Neural cell (in vitro differentiated cells): ENCODE measurements around the gene TRMT6. TPM values are rescaled to one million over a fixed set of nuclear protein-coding genes. Genes with fewer than 3 reads are reported as not detected.

Experiments
- H2AFZ ChIP-seq: fragments of 200-600, 300-800 bp; sonication (generic), shearing (Covaris generic); 2 replicates; pipeline ENCODE4 v1.6.0; 2014; ENCODE audit warnings: low read depth, mild to moderate bottlenecking, antibody characterized with exemption, low read length, moderate library complexity
- H3F3A ChIP-seq: fragments of 200-600 bp; shearing (Covaris generic); 2 replicates; pipeline ENCODE4 v1.6.1; 2016; ENCODE audit warnings: mild to moderate bottlenecking, moderate library complexity, mixed read lengths, antibody characterized with exemption, low read length; ENCODE audit not compliant: insufficient read depth, poor library complexity, severe bottlenecking
- H3K27ac ChIP-seq: fragments of 200-600, 300-800 bp; sonication (generic), shearing (Covaris generic); 2 replicates; pipeline ENCODE4 v1.5.1; 2014; ENCODE audit warnings: mild to moderate bottlenecking, low read length, moderate library complexity
- H3K27me3 ChIP-seq: fragments of 300-800, 200-600 bp; sonication (generic), shearing (Covaris generic); 2 replicates; pipeline ENCODE4 v1.6.0; 2014; ENCODE audit warnings: mild to moderate bottlenecking, low read depth, low read length, moderate library complexity; ENCODE audit not compliant: insufficient read depth
- H3K36me3 ChIP-seq: fragments of 300-800, 200-600 bp; sonication (generic), shearing (Covaris generic); 2 replicates; pipeline ENCODE4 v1.5.1; 2014; ENCODE audit warnings: mild to moderate bottlenecking, antibody characterized with exemption, low read length, moderate library complexity; ENCODE audit not compliant: insufficient read depth
- H3K4me2 ChIP-seq: fragments of 300-800, 200-600 bp; sonication (generic), shearing (Covaris generic); 2 replicates; pipeline ENCODE4 v1.6.0; 2014; ENCODE audit warnings: mild to moderate bottlenecking, low read length
- H3K4me3 ChIP-seq: fragments of 300-800, 200-600 bp; sonication (generic), shearing (Covaris generic); 2 replicates; pipeline ENCODE4 v1.5.1; 2014; ENCODE audit warnings: mild to moderate bottlenecking, low read length, moderate library complexity
- H3K79me2 ChIP-seq: fragments of 200-600 bp; shearing (Covaris generic); replicated peaks from 2 replicates; pipeline ENCODE4 v1.6.0; 2014; ENCODE audit warnings: mild to moderate bottlenecking, low read length, moderate library complexity; ENCODE audit not compliant: insufficient read depth
- H3K9ac ChIP-seq: fragments of 300-800, 200-600 bp; sonication (generic), shearing (Covaris generic); 2 replicates; pipeline ENCODE4 v1.6.1; 2016; ENCODE audit warnings: mild to moderate bottlenecking, low read length, mixed read lengths
- H3K9me2 ChIP-seq: fragments of 200-600 bp; shearing (Covaris generic); 2 replicates; pipeline ENCODE4 v1.6.1; 2016; ENCODE audit warnings: mild to moderate bottlenecking, low read length, mixed read lengths; ENCODE audit not compliant: insufficient read depth
- H3K9me3 ChIP-seq: fragments of 200-600, 300-800 bp; sonication (generic), shearing (Covaris generic); 2 replicates; pipeline ENCODE4 v1.6.1; 2016; ENCODE audit warnings: mild to moderate bottlenecking, mixed run types, low read length, moderate library complexity, mixed read lengths
- H4K20me1 ChIP-seq: fragments of 200-600 bp; shearing (Covaris generic); 2 replicates; pipeline ENCODE4 v1.6.1; 2016; ENCODE audit warnings: mild to moderate bottlenecking, mixed run types; ENCODE audit not compliant: insufficient read depth
- EP300 ChIP-seq: fragments of 450-650 bp; conservative IDR thresholded peaks from 2 replicates; pipeline ENCODE4 v1.6.1; 2014; ENCODE audit warnings: antibody characterized with exemption, mild to moderate bottlenecking, moderate library complexity; ENCODE audit not compliant: poor library complexity, severe bottlenecking
- EZH2 ChIP-seq: fragments of 200-600, 300-800 bp; shearing (Covaris generic), sonication (generic); IDR thresholded peaks from 2 replicates; pipeline ENCODE4 v1.6.1; 2014; ENCODE audit warnings: antibody characterized with exemption, low read length, borderline replicate concordance, mild to moderate bottlenecking; ENCODE audit not compliant: insufficient read depth, poor library complexity, severe bottlenecking
- MXI1 ChIP-seq: fragments of 450-650 bp; conservative IDR thresholded peaks from 2 replicates; pipeline ENCODE4 v1.6.1; 2014; ENCODE audit warnings: antibody characterized with exemption, mild to moderate bottlenecking; ENCODE audit not compliant: poor library complexity, severe bottlenecking
- POLR2AphosphoS5 ChIP-seq: IDR thresholded peaks from 2 replicates; pipeline ENCODE4 v1.6.1; 2012
- RAD21 ChIP-seq: fragments of 450-650 bp; conservative IDR thresholded peaks from 2 replicates; pipeline ENCODE4 v1.6.1; 2014; ENCODE audit warnings: antibody characterized with exemption, mild to moderate bottlenecking, moderate library complexity
- SMC3 ChIP-seq: fragments of 450-650 bp; conservative IDR thresholded peaks from 2 replicates; pipeline ENCODE4 v1.6.1; 2014; ENCODE audit warnings: antibody characterized with exemption, mild to moderate bottlenecking, moderate library complexity; ENCODE audit not compliant: poor library complexity
- TAF1 ChIP-seq: IDR thresholded peaks from 2 replicates; pipeline ENCODE4 v1.6.1; 2012; ENCODE audit warnings: low read depth
- polyA plus RNA-seq: library from polyadenylated mRNA; depleted of rRNA; stranded (reverse); fragments of >200 nt; gene quantifications from 2 replicates; pipeline ENCODE4 v1.2.3, GENCODE V29; 2014
- TF ChIP-seq, protein P1 (sequence below): IDR thresholded peaks from 2 replicates; pipeline ENCODE4 v1.6.1; 2012; ENCODE audit warnings: borderline replicate concordance
- TF ChIP-seq, protein P2 (sequence below): fragments of 450-650 bp; IDR thresholded peaks from 2 replicates; pipeline ENCODE4 v1.5.1; 2014; ENCODE audit warnings: antibody characterized with exemption, mild to moderate bottlenecking, moderate library complexity; ENCODE audit not compliant: poor library complexity, severe bottlenecking

The TRMT6 gene
- polyA plus RNA-seq, 1 donor from 2014 or later: 19.1 TPM

DNA sequence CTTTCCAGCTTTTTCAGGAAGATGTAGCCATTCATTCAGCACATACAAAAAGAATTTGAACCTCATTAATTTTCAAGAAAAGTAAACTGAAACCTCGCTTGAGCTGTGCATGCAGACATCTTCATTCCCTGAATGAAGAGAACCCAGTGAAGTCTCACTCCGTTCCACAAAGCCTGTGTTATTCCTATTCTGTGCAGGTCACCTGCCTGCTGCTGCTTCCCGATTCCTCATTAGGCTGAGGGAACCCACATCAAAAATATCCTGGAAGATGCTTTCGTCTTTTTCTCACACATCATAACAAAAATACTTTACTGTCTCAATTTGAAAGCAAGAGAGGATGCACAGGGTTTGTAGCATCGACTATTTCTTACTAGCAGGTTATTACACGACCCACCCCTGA is 40.1 kb downstream of the TRMT6 start:
- no peak overlapping the region for H3K9ac ChIP-seq
- peak overlapping the region; percentile 95 for H3K4me3 ChIP-seq
- peak overlapping the region; percentile 93 for H3K27ac ChIP-seq
- no peaks in the 10 kb centered on the region for H4K20me1 ChIP-seq
- peak overlapping the region; percentile 96 for H2AFZ ChIP-seq
- no peaks in the 10 kb centered on the region for H3K9me3 ChIP-seq
- peak overlapping the region; percentile 10 for H3K4me2 ChIP-seq
- peaks cover 9% of the 10 kb centered on the region for H3F3A ChIP-seq
- no peaks in the 10 kb centered on the region for H3K36me3 ChIP-seq
- peaks cover 6% of the 10 kb centered on the region for H3K79me2 ChIP-seq
- H3K27me3 ChIP-seq: no peaks in the 10 kb centered on the region
- TF ChIP-seq EP300: no peak
- no peak for TF ChIP-seq POLR2AphosphoS5
- TF ChIP-seq RAD21: no peak
- TF ChIP-seq EZH2: no peak
- TF ChIP-seq MXI1: no peak
- TF ChIP-seq SMC3: no peak
- TF ChIP-seq, protein P1, sequence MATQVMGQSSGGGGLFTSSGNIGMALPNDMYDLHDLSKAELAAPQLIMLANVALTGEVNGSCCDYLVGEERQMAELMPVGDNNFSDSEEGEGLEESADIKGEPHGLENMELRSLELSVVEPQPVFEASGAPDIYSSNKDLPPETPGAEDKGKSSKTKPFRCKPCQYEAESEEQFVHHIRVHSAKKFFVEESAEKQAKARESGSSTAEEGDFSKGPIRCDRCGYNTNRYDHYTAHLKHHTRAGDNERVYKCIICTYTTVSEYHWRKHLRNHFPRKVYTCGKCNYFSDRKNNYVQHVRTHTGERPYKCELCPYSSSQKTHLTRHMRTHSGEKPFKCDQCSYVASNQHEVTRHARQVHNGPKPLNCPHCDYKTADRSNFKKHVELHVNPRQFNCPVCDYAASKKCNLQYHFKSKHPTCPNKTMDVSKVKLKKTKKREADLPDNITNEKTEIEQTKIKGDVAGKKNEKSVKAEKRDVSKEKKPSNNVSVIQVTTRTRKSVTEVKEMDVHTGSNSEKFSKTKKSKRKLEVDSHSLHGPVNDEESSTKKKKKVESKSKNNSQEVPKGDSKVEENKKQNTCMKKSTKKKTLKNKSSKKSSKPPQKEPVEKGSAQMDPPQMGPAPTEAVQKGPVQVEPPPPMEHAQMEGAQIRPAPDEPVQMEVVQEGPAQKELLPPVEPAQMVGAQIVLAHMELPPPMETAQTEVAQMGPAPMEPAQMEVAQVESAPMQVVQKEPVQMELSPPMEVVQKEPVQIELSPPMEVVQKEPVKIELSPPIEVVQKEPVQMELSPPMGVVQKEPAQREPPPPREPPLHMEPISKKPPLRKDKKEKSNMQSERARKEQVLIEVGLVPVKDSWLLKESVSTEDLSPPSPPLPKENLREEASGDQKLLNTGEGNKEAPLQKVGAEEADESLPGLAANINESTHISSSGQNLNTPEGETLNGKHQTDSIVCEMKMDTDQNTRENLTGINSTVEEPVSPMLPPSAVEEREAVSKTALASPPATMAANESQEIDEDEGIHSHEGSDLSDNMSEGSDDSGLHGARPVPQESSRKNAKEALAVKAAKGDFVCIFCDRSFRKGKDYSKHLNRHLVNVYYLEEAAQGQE: no peak
- TF ChIP-seq, protein P2, sequence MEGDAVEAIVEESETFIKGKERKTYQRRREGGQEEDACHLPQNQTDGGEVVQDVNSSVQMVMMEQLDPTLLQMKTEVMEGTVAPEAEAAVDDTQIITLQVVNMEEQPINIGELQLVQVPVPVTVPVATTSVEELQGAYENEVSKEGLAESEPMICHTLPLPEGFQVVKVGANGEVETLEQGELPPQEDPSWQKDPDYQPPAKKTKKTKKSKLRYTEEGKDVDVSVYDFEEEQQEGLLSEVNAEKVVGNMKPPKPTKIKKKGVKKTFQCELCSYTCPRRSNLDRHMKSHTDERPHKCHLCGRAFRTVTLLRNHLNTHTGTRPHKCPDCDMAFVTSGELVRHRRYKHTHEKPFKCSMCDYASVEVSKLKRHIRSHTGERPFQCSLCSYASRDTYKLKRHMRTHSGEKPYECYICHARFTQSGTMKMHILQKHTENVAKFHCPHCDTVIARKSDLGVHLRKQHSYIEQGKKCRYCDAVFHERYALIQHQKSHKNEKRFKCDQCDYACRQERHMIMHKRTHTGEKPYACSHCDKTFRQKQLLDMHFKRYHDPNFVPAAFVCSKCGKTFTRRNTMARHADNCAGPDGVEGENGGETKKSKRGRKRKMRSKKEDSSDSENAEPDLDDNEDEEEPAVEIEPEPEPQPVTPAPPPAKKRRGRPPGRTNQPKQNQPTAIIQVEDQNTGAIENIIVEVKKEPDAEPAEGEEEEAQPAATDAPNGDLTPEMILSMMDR: no peak
- no peak for TF ChIP-seq TAF1
- no peaks in the 10 kb centered on the region for H3K9me2 ChIP-seq

DNA sequence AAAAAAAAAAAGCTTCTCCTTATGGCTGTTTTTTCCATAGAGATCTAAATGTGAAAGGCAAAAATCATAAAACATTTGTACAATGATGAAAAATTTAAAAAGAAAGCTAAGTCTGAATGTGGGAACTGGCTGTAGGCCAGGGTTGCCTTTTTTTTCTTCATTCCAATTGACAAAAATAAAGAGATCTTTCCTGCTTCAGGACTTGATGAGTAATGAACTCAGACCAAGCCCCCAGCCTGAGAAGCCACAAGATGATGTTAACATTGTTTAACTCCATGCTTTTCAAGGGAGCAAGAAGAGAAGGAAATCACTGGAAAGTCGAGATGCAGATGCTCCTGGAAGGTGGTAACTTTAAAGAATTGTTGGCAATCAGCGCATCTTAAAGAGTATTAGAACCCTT is 41.4 kb downstream of the TRMT6 start:
- H3K79me2 ChIP-seq: peaks cover 2% of the 10 kb centered on the region
- no peak overlapping the region for H3K4me3 ChIP-seq
- no peak overlapping the region for H3K27ac ChIP-seq
- no peaks in the 10 kb centered on the region for H4K20me1 ChIP-seq
- no peaks in the 10 kb centered on the region for H3K36me3 ChIP-seq
- H3K4me2 ChIP-seq: no peak overlapping the region
- no peak overlapping the region for H3K9ac ChIP-seq
- peaks cover 9% of the 10 kb centered on the region for H3F3A ChIP-seq
- no peaks in the 10 kb centered on the region for H3K27me3 ChIP-seq
- H3K9me3 ChIP-seq: no peaks in the 10 kb centered on the region
- H2AFZ ChIP-seq: no peak overlapping the region
- no peaks in the 10 kb centered on the region for H3K9me2 ChIP-seq
- TF ChIP-seq MXI1: no peak
- TF ChIP-seq POLR2AphosphoS5: no peak
- TF ChIP-seq, protein P2: no peak
- TF ChIP-seq EZH2: no peak
- TF ChIP-seq EP300: no peak
- TF ChIP-seq RAD21: no peak
